Small intestine (tissue), 7 donors: ENCODE data around the gene HARBI1. TPM values are rescaled to one million over a fixed set of nuclear protein-coding genes. Genes with fewer than 3 reads are reported as not detected.

Experiments
- DNase-seq, 2 donors: peaks; one replicate each; pipeline versions ENCODE4 v3.0.0 to v3.0.0-alpha.2; 2013
- FAIRE-seq: peaks from 2 replicates; lab custom pipeline; 2012; peaks lifted over from hg19 to GRCh38; lab: Jason Lieb, UNC
- H3K27ac ChIP-seq, 3 donors: one replicate each; pipeline ENCODE4 v1.5.1; 2013; ENCODE audit warnings: low read length in 2 of 3, mild to moderate bottlenecking in 2 of 3, control low read depth in 1 of 3, inconsistent platforms in 1 of 3, low read depth in 1 of 3, moderate library complexity in 1 of 3
- H3K27me3 ChIP-seq, 3 donors: one replicate each; pipeline ENCODE4 v1.6.1; 2013; ENCODE audit warnings: low read length in 3 of 3, inconsistent platforms in 1 of 3; ENCODE audit not compliant: control insufficient read depth in 3 of 3, insufficient read depth in 3 of 3
- H3K36me3 ChIP-seq, 3 donors: one replicate each; pipeline ENCODE4 v1.6.1; 2013; ENCODE audit warnings: low read length in 3 of 3, inconsistent platforms in 1 of 3, low read depth in 1 of 3, mild to moderate bottlenecking in 1 of 3, moderate library complexity in 1 of 3; ENCODE audit not compliant: control insufficient read depth in 3 of 3, insufficient read depth in 2 of 3
- H3K4me1 ChIP-seq, 3 donors: one replicate each; pipeline ENCODE4 v1.6.1; 2013; ENCODE audit warnings: low read length in 2 of 3, inconsistent platforms in 1 of 3, low read depth in 1 of 3, mild to moderate bottlenecking in 1 of 3, moderate library complexity in 1 of 3; ENCODE audit not compliant: control insufficient read depth in 3 of 3, insufficient read depth in 2 of 3
- H3K4me3 ChIP-seq, 3 donors: one replicate each; pipeline ENCODE4 v1.5.1; 2013; ENCODE audit warnings: low read length in 3 of 3, control low read depth in 1 of 3, inconsistent platforms in 1 of 3, low read depth in 1 of 3, mild to moderate bottlenecking in 1 of 3, moderate library complexity in 1 of 3
- H3K9me3 ChIP-seq, 2 donors: one replicate each; pipeline ENCODE4 v1.6.1; 2013; ENCODE audit warnings: low read depth in 1 of 2, low read length in 1 of 2; ENCODE audit not compliant: control insufficient read depth in 2 of 2, insufficient read depth in 1 of 2
- WGBS, 3 donors: extraction: QIAGEN DNeasy Blood & Tissue Kit; methylation state at CpG; one replicate each; pipeline ENCODE4 v1.1.7; 2013; 5-methylcytosine and 5-hydroxymethylcytosine counted together
- polyA plus RNA-seq, 4 donors: library from polyadenylated mRNA; stranded (reverse) in 3 of 4; unstranded in 1 of 4; fragments of 200-250 nt in 3 of 4; fragments of 120-200 nt in 1 of 4; gene quantifications; one replicate each; pipeline versions ENCODE4 v1.2.1 to v1.2.3, GENCODE V29; 2013
- donor health status: healthy with polysubstance abuse.
- donor health status: control.
- donor health status: control.
- donor health status: Bipolar disorder and iron deficiency.
- donor health status: healthy.

Gene HARBI1
- polyA plus RNA-seq, 4 donors, result 3.0 to 4.8 (median 3.3) TPM

DNA sequence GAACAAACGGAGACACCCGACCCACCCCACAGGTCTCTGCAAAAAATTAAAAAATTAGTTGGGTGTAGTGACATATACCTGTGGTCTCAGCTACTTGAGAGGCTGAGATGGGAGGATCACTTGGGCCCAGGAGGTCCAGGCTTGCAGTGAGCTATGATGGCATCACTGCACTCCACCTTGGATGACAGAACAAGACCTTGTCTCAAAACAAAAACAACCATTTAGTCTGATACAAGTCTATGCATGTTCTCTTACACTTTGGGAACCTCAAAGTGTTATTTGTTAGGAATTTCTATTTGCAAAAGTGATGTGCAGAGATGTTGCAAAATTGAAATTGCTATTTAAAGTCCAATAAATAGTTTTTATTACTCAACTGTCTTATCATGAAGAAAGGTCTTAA lies 14.6 kb upstream of the HARBI1 start:
- H3K9me3 ChIP-seq, result no peaks in the 10 kb centered on the region
- no peak overlapping the region for H3K27ac ChIP-seq
- H3K4me1 ChIP-seq, result peaks cover 0 to 2% (median 0%) of the 10 kb centered on the region in 3 donors
- DNase-seq (no peak), FAIRE-seq (no peak)
- no peaks in the 10 kb centered on the region for H3K27me3 ChIP-seq
- peaks cover 1 to 51% (median 5%) of the 10 kb centered on the region in 3 donors for H3K36me3 ChIP-seq
- 91 to 94% (median 92%) methylated on average over 2 of the region's 2 CpGs for WGBS, 3 donors
- no peak overlapping the region for H3K4me3 ChIP-seq

DNA sequence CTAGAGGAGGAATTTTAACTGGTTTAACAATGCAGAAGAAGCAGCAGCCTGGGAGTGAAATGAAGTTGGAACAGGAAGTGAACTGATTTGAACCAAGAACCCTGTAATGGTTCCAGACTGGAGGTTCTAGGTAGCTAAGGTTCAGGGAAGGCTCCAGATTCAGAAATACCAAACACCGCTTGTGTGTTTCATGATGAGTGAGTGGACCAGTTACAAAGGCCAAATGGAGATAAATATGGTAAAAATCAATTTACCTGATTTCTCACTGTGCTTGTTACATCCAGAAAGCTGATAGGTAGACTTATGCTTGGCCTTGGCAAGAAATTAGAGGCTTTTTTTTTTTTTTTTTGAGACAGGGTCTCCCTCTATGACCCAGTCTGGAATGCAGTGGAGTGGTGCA lies 13.2 kb upstream of the HARBI1 start:
- H3K36me3 ChIP-seq, result peaks cover 5 to 54% (median 5%) of the 10 kb centered on the region in 3 donors
- H3K4me1 ChIP-seq, result peaks cover 0 to 2% (median 0%) of the 10 kb centered on the region in 3 donors
- 94 to 100% (median 97%) methylated on average over 1 of the region's 1 CpG for WGBS, 3 donors
- no peak for FAIRE-seq
- H3K27me3 ChIP-seq, result no peaks in the 10 kb centered on the region
- no peak overlapping the region for H3K4me3 ChIP-seq
- DNase-seq, result no peak
- H3K9me3 ChIP-seq, result no peaks in the 10 kb centered on the region
- no peak overlapping the region for H3K27ac ChIP-seq

DNA sequence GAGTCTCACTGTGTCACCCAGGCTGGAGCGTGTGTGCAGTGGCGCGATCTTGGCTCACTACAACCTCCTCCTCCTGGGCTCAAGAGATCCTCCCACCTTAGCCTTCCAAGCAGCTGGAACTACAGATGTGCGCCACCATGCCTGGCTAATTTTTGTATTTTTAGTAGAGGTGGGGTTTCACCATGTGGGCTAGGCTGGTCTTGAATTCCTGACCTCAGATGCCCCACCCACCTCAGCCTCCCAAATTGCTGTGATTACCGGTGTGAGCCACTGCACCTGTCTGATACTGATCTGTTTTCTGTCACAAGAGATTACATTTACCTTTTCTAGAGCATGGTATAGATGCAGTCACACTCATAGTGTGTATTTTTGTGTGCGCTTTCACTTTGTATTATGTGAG lies 11.9 kb upstream of the HARBI1 start:
- WGBS, 3 donors, result 88 to 89% (median 88%) methylated on average over 6 of the region's 6 CpGs
- H3K27me3 ChIP-seq, result no peaks in the 10 kb centered on the region
- H3K36me3 ChIP-seq, result peaks cover 5 to 51% (median 6%) of the 10 kb centered on the region in 3 donors
- H3K4me3 ChIP-seq, result no peak overlapping the region
- H3K27ac ChIP-seq, result no peak overlapping the region
- peaks cover 0 to 2% (median 0%) of the 10 kb centered on the region in 3 donors for H3K4me1 ChIP-seq
- no peak for FAIRE-seq
- no peaks in the 10 kb centered on the region for H3K9me3 ChIP-seq
- DNase-seq, result no peak

DNA sequence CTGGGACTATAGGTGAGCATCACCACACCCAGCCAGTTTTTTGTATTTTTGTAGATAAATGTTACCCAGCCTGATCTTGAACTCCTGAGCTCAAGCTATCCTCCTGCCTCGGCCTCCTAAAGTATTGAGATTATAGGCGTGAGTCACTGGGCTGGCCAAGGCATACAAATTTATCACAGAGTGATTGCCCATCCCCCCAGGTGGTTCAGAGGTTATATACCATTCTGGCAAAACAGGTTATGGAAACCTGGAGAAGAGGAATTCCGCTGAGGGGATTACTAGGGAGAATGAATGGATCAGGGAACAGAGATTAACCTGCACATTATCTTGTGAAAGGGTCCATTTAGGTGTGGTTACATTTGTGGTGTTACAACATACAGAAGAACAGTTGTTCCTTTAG lies 8.4 kb upstream of the HARBI1 start:
- no peaks in the 10 kb centered on the region for H3K27me3 ChIP-seq
- DNase-seq, result peak; percentile 30 to 60
- no peaks in the 10 kb centered on the region for H3K4me1 ChIP-seq
- no peaks in the 10 kb centered on the region for H3K9me3 ChIP-seq
- WGBS, 3 donors, result 28 to 74% (median 52%) methylated on average over 3 of the region's 3 CpGs
- no peak overlapping the region for H3K27ac ChIP-seq
- peaks cover 2 to 55% (median 8%) of the 10 kb centered on the region in 3 donors for H3K36me3 ChIP-seq
- FAIRE-seq, result no peak
- H3K4me3 ChIP-seq, result no peak overlapping the region

DNA sequence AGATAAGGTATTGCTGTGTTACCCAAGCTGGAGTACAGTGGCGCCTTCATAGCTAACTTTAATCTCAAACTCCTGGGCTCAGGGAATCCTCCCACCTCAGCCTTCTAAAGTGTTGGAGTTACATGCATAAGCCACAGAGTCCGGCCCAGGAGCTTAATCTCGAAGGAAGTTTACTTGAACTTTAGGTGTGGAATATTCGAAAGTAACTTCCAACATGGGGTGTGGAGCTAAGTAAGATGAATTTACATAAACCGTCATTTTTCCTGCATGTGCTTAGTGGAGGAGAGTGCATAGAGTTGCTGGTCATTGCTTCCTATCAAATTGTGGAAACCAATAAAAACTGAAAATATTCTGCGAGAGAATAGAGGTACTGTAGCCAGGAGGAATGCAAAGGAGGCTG lies 1.8 kb upstream of the HARBI1 start:
- FAIRE-seq, result no peak
- Histone ChIP-seq H3K36me3 (peaks cover 2 to 22% (median 3%) of the 10 kb centered on the region in 3 donors), H3K27me3 (no peaks in the 10 kb centered on the region), H3K27ac (peak overlapping the region in 1 of 3 donors; percentile 95), H3K4me1 (peaks cover 3 to 19% (median 4%) of the 10 kb centered on the region in 3 donors), H3K4me3 (peak overlapping the region in 2 of 3 donors; percentile 21 to 37), H3K9me3 (no peaks in the 10 kb centered on the region)
- 21 to 58% (median 42%) methylated on average over 6 of the region's 6 CpGs for WGBS, 3 donors
- DNase-seq, result peak; percentile 25 to 38

DNA sequence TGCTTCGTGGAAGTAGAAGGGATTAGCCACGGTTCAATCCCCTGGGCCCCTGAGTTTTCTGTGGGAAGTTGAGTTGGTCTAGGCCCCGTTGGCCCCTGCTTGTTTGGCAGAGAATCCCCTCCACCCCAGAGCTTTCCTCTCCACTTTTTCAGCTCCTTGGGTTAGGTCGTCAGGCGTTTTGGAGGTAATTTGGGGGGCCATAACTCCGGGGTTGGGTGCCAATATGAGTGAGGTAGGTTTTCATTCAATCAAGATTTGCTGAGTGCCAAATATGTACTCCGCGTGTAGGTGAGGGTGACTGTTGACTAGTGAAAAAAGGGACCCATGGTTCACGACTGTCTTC lies 916 bp upstream of the HARBI1 start:
- Histone ChIP-seq H3K36me3 (peaks cover 2 to 18% (median 3%) of the 10 kb centered on the region in 3 donors), H3K4me3 (peak overlapping the region; percentile 70 to 87 (median 86)), H3K4me1 (peaks cover 3 to 19% (median 4%) of the 10 kb centered on the region in 3 donors), H3K9me3 (no peaks in the 10 kb centered on the region), H3K27me3 (no peaks in the 10 kb centered on the region), H3K27ac (peak overlapping the region; percentile 95 to 99 (median 99))
- no peak for DNase-seq
- no peak for FAIRE-seq
- 2 to 3% (median 2%) methylated on average over 9 of the region's 9 CpGs for WGBS, 3 donors

DNA sequence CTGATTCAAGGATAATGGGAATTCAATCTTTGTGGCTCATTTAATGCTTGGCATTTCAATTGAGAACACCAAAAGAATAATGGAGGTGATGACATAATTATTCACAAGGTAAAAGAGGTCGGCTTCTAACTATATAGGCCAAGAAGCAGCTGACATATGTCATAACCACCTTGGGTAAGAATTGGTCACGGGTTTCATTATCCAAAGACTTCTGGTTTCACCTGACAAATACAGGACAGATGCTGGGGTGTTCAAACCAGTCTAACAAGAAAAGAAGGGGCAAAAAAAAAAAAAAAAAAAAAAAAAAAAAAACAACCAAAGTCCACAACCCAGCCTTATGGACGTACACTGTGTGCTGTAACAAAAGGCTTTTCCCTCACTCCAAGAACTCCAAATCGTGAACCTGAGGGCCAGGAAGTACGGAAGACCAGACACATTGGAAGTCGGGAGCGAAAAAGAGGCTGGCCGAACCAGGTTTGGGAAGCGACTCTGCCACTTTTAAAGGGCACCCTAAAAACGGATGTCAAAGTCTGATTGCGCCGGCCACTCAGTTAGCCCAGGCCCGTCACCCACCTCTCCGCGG lies 385 bp downstream of the HARBI1 start:
- peak overlapping the region; percentile 70 to 87 (median 86) for H3K4me3 ChIP-seq
- H3K27ac ChIP-seq, result peak overlapping the region; percentile 95 to 99 (median 99)
- H3K9me3 ChIP-seq, result no peaks in the 10 kb centered on the region
- H3K27me3 ChIP-seq, result no peaks in the 10 kb centered on the region
- FAIRE-seq (no peak), DNase-seq (peak in 1 of 2 donors; percentile 89)
- H3K4me1 ChIP-seq, result peaks cover 3 to 24% (median 4%) of the 10 kb centered on the region in 3 donors
- WGBS, 3 donors, result 0 to 3% (median 1%) methylated on average over 15 of the region's 15 CpGs
- H3K36me3 ChIP-seq, result peaks cover 2 to 13% (median 2%) of the 10 kb centered on the region in 3 donors

DNA sequence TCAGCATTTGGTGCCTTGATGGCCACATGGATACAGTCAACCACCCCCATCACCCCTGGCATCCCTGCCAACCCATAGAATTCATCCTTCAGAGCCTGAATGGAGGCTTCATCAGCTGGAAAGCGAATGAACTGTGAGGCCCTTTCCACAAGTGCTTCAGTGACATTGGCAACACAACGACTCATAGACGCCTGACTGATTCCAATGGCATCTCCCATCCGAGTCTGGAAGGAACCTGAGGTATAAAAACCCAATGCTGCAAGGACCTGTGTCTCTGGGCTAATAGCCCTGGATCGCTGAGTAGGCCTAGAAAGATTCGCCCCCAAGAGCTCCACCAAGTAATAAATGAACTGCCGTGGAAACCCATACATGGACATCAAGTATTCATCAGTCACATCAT lies 1.3 kb downstream of the HARBI1 start:
- Histone ChIP-seq H3K27me3 (no peaks in the 10 kb centered on the region), H3K4me1 (peaks cover 3 to 24% (median 4%) of the 10 kb centered on the region in 3 donors), H3K4me3 (no peak overlapping the region), H3K9me3 (no peaks in the 10 kb centered on the region), H3K27ac (peak overlapping the region in 1 of 3 donors; percentile 95), H3K36me3 (peaks cover 0 to 8% (median 0%) of the 10 kb centered on the region in 3 donors)
- WGBS, 3 donors, result 93 to 96% (median 93%) methylated on average over 7 of the region's 7 CpGs
- DNase-seq (no peak), FAIRE-seq (no peak)
